Small intestine (tissue), 7 donors: ENCODE measurements around the gene RRP1. TPM values are rescaled to one million over a fixed set of nuclear protein-coding genes. Genes with fewer than 3 reads are reported as not detected.

Experiments used
- DNase-seq, 2 donors: peaks; one replicate each; pipeline versions ENCODE4 v3.0.0 to v3.0.0-alpha.2; 2013
- FAIRE-seq: peaks from 2 replicates; lab custom pipeline; 2012; peaks lifted over from hg19 to GRCh38; lab: Jason Lieb, UNC
- H3K27ac ChIP-seq, 3 donors: one replicate each; pipeline ENCODE4 v1.5.1; 2013; ENCODE audit warnings: low read length in 2 of 3, mild to moderate bottlenecking in 2 of 3, control low read depth in 1 of 3, inconsistent platforms in 1 of 3, low read depth in 1 of 3, moderate library complexity in 1 of 3
- H3K27me3 ChIP-seq, 3 donors: one replicate each; pipeline ENCODE4 v1.6.1; 2013; ENCODE audit warnings: low read length in 3 of 3, inconsistent platforms in 1 of 3; ENCODE audit not compliant: control insufficient read depth in 3 of 3, insufficient read depth in 3 of 3
- H3K36me3 ChIP-seq, 3 donors: one replicate each; pipeline ENCODE4 v1.6.1; 2013; ENCODE audit warnings: low read length in 3 of 3, inconsistent platforms in 1 of 3, low read depth in 1 of 3, mild to moderate bottlenecking in 1 of 3, moderate library complexity in 1 of 3; ENCODE audit not compliant: control insufficient read depth in 3 of 3, insufficient read depth in 2 of 3
- H3K4me1 ChIP-seq, 3 donors: one replicate each; pipeline ENCODE4 v1.6.1; 2013; ENCODE audit warnings: low read length in 2 of 3, inconsistent platforms in 1 of 3, low read depth in 1 of 3, mild to moderate bottlenecking in 1 of 3, moderate library complexity in 1 of 3; ENCODE audit not compliant: control insufficient read depth in 3 of 3, insufficient read depth in 2 of 3
- H3K4me3 ChIP-seq, 3 donors: one replicate each; pipeline ENCODE4 v1.5.1; 2013; ENCODE audit warnings: low read length in 3 of 3, control low read depth in 1 of 3, inconsistent platforms in 1 of 3, low read depth in 1 of 3, mild to moderate bottlenecking in 1 of 3, moderate library complexity in 1 of 3
- H3K9me3 ChIP-seq, 2 donors: one replicate each; pipeline ENCODE4 v1.6.1; 2013; ENCODE audit warnings: low read depth in 1 of 2, low read length in 1 of 2; ENCODE audit not compliant: control insufficient read depth in 2 of 2, insufficient read depth in 1 of 2
- WGBS, 3 donors: extraction: QIAGEN DNeasy Blood & Tissue Kit; methylation state at CpG; one replicate each; pipeline ENCODE4 v1.1.7; 2013; 5-methylcytosine and 5-hydroxymethylcytosine counted together
- polyA plus RNA-seq, 4 donors: library from polyadenylated mRNA; stranded (reverse) in 3 of 4; unstranded in 1 of 4; fragments of 200-250 nt in 3 of 4; fragments of 120-200 nt in 1 of 4; gene quantifications; one replicate each; pipeline versions ENCODE4 v1.2.1 to v1.2.3, GENCODE V29; 2013
- donor health status: healthy with polysubstance abuse.
- donor health status: control.
- donor health status: control.
- donor health status: Bipolar disorder and iron deficiency.
- donor health status: healthy.

Gene RRP1
- polyA plus RNA-seq, 4 donors, result 7.2 to 21.0 (median 12.5) TPM

DNA sequence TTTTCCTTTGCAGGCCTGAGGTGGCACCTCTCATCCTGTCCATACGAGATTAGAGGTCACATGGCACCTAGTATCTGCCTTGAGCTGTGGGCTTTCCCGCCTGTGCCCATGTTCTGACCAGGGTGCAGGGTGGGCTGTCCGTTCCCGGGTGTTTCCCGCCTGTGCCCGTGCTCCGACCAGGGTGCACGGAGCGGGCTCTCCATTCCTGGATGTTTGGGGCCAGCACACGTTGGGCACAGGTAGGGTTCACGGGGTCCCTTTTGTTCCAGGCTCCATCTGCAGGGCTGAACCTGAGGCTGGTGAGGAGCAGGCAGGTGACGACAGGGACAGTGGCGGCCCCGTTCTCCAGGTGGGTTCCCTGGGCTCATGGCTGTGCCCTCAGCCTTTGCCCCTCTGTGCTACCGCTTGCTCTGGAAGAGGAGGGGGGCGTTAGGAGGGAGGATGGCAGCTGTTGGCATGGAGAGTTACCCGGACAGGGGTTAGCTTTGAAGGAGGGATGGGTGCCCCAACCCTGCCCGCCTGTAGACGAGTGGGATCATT is 10.0 kb downstream of the RRP1 start:
- no peak overlapping the region for H3K27ac ChIP-seq
- FAIRE-seq (no peak), DNase-seq (no peak)
- H3K9me3 ChIP-seq, result no peaks in the 10 kb centered on the region
- H3K36me3 ChIP-seq, result peaks cover 4 to 100% (median 8%) of the 10 kb centered on the region in 3 donors
- H3K27me3 ChIP-seq, result no peaks in the 10 kb centered on the region
- no peak overlapping the region for H3K4me3 ChIP-seq
- 93 to 94% (median 93%) methylated on average over 19 of the region's 19 CpGs for WGBS, 3 donors
- no peaks in the 10 kb centered on the region for H3K4me1 ChIP-seq

- no peaks in the 10 kb centered on the region for H3K4me1 ChIP-seq
- FAIRE-seq, result no peak
- H3K36me3 ChIP-seq, result peaks cover 4 to 97% (median 8%) of the 10 kb centered on the region in 3 donors
- H3K27ac ChIP-seq, result no peak overlapping the region
- H3K9me3 ChIP-seq, result no peaks in the 10 kb centered on the region
- 96 to 98% (median 96%) methylated on average over 17 of the region's 17 CpGs for WGBS, 3 donors
- H3K4me3 ChIP-seq, result no peak overlapping the region
- DNase-seq, result no peak
- H3K27me3 ChIP-seq, result no peaks in the 10 kb centered on the region
Measured at GRCh38 chr21:43800124-43800523, 10.7 kb downstream of the RRP1 start.

GRCh38 chr21:43800566-43800965 is 11.2 kb downstream of the RRP1 start:
- DNase-seq (no peak), FAIRE-seq (no peak)
- H3K9me3 ChIP-seq, result no peaks in the 10 kb centered on the region
- H3K4me1 ChIP-seq, result no peaks in the 10 kb centered on the region
- H3K27me3 ChIP-seq, result no peaks in the 10 kb centered on the region
- H3K27ac ChIP-seq, result no peak overlapping the region
- 91 to 97% (median 93%) methylated on average over 14 of the region's 14 CpGs for WGBS, 3 donors
- peaks cover 4 to 92% (median 8%) of the 10 kb centered on the region in 3 donors for H3K36me3 ChIP-seq
- H3K4me3 ChIP-seq, result no peak overlapping the region

DNA sequence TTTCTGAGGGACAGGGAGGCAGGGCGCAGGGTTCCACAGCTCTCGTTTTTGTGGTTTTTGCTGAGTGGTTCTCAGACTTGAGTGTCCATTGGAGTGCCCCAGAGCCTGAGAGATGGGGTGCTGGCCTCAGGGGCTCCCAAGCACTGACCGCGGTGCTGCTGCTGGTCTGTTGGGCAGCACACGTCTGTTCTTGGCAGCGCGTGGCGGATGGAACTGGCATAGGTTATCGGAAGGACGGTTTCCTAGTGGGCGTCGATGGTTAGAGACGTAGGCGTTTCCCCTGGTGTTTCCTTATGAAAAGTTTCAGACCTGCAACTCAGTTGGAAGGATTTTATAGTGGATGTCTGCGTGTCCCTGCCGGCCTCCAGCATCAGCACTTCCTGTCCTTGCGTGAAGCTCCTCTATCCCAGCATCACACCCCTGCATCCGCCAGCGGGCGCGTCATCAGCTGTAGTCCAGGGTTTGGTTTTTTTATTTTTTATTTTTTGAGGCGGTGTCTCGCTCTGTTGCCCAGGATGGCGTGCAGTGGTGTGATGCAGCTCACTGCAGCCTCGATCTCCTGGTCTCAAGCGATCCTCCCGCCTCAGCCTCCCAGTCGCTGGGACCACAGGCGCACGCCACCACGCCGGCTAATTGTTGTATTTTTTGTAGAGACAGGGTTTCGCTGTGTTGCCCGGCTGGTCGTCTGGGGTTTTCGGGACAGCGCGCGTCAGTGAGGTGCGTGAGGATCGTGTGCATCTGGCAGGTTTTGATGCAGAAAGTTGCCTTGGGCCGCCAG is 11.8 kb downstream of the RRP1 start:
- DNase-seq (no peak), FAIRE-seq (no peak)
- H3K27me3 ChIP-seq, result no peaks in the 10 kb centered on the region
- no peak overlapping the region for H3K4me3 ChIP-seq
- 96 to 97% (median 97%) methylated on average over 42 of the region's 42 CpGs for WGBS, 3 donors
- no peaks in the 10 kb centered on the region for H3K9me3 ChIP-seq
- no peak overlapping the region for H3K27ac ChIP-seq
- H3K36me3 ChIP-seq, result peaks cover 4 to 92% (median 8%) of the 10 kb centered on the region in 3 donors
- H3K4me1 ChIP-seq, result no peaks in the 10 kb centered on the region

DNA sequence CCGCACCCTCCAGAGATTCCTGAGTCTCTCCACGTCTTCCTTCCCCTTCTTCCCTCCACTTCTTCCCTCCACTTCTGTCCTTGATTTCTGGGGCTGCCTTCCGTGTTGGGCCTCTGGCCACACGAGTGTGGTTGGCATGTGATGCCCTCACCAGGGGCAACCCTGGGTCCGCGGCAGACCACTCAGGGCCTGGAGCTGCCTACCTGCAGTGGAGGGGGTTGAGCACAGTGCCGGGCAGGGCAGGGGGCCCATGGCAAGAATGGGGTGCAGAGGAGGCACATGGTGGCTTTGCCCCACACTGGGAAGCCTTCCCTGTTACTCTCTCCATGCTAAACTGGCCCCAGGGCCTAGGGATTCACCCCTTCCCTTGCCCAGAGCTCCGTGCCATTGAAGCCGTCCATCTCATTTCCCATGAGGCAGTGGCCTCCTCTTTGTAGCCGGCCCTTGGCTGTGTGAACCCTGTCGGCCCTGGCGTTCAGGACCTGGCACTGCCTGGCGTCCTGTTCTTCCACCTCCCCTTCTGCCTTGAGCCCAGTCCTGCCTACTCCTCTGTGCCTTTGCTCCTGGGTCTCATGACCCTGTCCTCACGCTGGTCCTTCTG is 13.4 kb downstream of the RRP1 start:
- Histone ChIP-seq H3K4me1 (no peaks in the 10 kb centered on the region), H3K27ac (no peak overlapping the region), H3K36me3 (peaks cover 4 to 85% (median 5%) of the 10 kb centered on the region in 3 donors), H3K27me3 (no peaks in the 10 kb centered on the region), H3K4me3 (no peak overlapping the region), H3K9me3 (no peaks in the 10 kb centered on the region)
- FAIRE-seq (no peak), DNase-seq (no peak)
- 88 to 93% (median 91%) methylated on average over 14 of the region's 14 CpGs for WGBS, 3 donors

DNA sequence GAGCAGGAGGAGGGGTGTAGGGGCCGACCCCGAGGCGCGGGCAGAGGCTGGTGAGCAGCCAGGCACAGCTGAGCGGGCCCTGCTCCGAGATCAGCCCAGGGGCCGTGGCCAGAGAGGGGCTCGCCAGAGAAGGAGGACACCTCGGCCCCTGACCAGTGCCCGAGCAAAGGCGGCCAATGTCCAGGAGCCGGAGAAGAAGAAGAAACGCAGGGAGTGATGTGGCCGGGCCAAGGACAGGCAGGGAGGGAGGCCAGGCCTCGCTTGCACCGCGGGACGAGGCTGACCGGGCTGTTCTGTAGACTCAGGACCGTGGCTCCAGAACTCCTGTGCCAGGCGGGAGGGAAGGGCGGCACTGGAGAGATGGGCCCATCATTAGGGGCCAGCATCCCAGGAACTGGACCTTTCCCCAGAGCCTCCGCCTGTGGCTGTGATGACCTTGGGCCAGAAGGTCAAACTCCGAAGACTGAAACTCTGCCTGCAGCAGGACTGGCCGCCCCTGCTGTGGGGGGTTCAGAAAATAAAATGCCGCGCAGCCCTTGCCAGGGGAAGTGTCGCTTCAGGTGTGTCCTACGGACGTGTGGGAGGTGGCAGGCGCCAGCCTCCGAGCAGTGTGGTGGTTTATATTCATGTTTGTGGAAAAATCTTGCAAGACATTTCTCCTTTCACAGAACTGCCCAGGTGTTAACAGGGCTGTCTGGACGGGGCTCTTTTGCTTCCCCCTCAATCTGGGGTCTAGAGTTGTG is 14.4 kb downstream of the RRP1 start:
- FAIRE-seq (no peak), DNase-seq (no peak)
- H3K36me3 ChIP-seq, result peaks cover 4 to 78% (median 5%) of the 10 kb centered on the region in 3 donors
- H3K9me3 ChIP-seq, result no peaks in the 10 kb centered on the region
- H3K27ac ChIP-seq, result no peak overlapping the region
- no peaks in the 10 kb centered on the region for H3K4me1 ChIP-seq
- no peak overlapping the region for H3K4me3 ChIP-seq
- no peaks in the 10 kb centered on the region for H3K27me3 ChIP-seq
- WGBS, 3 donors, result 90 to 93% (median 90%) methylated on average over 28 to 33 of the region's 33 CpGs

- 78 to 93% (median 81%) methylated on average over 14 of the region's 14 CpGs for WGBS, 3 donors
- Histone ChIP-seq H3K27ac (peak overlapping the region in 1 of 3 donors; percentile 63), H3K36me3 (peaks cover 4 to 61% (median 5%) of the 10 kb centered on the region in 3 donors)
Measured at GRCh38 chr21:43805275-43805800, 16.0 kb downstream of the RRP1 start.

More at GRCh38 chr21:43805275-43805800, 16.0 kb downstream of the RRP1 start:
- no peaks in the 10 kb centered on the region for H3K9me3 ChIP-seq
- no peaks in the 10 kb centered on the region for H3K4me1 ChIP-seq
- no peak for FAIRE-seq
- no peak for DNase-seq
- H3K27me3 ChIP-seq, result no peaks in the 10 kb centered on the region
- no peak overlapping the region for H3K4me3 ChIP-seq
